Kidney capillary endothelial cell (primary cell): ENCODE data around the gene FUT9.

ENCODE experiments used
- DNase-seq: peaks from one replicate; pipeline ENCODE4 v3.0.0-alpha.2; 2018; ENCODE audit warnings: low spot score

FUT9 gene

GRCh38 chr6:96015518-96016333 lies at the start of gene FUT9:
TSS of gene FUT9 (plus strand) at chr6:96015974. CDS start at chr6:96203156, 187,182 bp downstream.
- no peak for DNase-seq

- DNase-seq: no peak
Measured at GRCh38 chr6:95967594-95967993, 48.2 kb upstream of the FUT9 start.

- no peak for DNase-seq
Measured at GRCh38 chr6:95973976-95974375, 41.8 kb upstream of the FUT9 start.

GRCh38 chr6:95978230-95978629 lies 37.5 kb upstream of the FUT9 start:
- no peak for DNase-seq

- no peak for DNase-seq
Measured at GRCh38 chr6:95991906-95992305, 23.9 kb upstream of the FUT9 start.

GRCh38 chr6:95994151-95994550 lies 21.6 kb upstream of the FUT9 start:
- no peak for DNase-seq

GRCh38 chr6:95998133-95998532 lies 17.6 kb upstream of the FUT9 start:
- DNase-seq: no peak

- no peak for DNase-seq
Measured at GRCh38 chr6:96001891-96002575, 13.7 kb upstream of the FUT9 start.

- no peak for DNase-seq
Measured at GRCh38 chr6:96002576-96002910, 13.2 kb upstream of the FUT9 start.

- no peak for DNase-seq
Measured at GRCh38 chr6:96002912-96003311, 12.9 kb upstream of the FUT9 start.

GRCh38 chr6:96007663-96008062 lies 8.1 kb upstream of the FUT9 start:
- no peak for DNase-seq

- no peak for DNase-seq
Measured at GRCh38 chr6:96013531-96013930, 2.2 kb upstream of the FUT9 start.

- no peak for DNase-seq
Measured at GRCh38 chr6:96014846-96015517, 792 bp upstream of the FUT9 start.

GRCh38 chr6:96016334-96017069 lies 728 bp downstream of the FUT9 start:
- no peak for DNase-seq

- DNase-seq: no peak
Measured at GRCh38 chr6:96017070-96017359, 1.2 kb downstream of the FUT9 start.

- no peak for DNase-seq
Measured at GRCh38 chr6:96022225-96022624, 6.5 kb downstream of the FUT9 start.

GRCh38 chr6:96032661-96033060 lies 16.9 kb downstream of the FUT9 start:
- DNase-seq: no peak

- DNase-seq: no peak
Measured at GRCh38 chr6:96051555-96051954, 35.8 kb downstream of the FUT9 start.

- DNase-seq: no peak
Measured at GRCh38 chr6:96058082-96058481, 42.3 kb downstream of the FUT9 start.

GRCh38 chr6:96059586-96059985 lies 43.8 kb downstream of the FUT9 start:
- DNase-seq: no peak

GRCh38 chr6:96060249-96060648 lies 44.5 kb downstream of the FUT9 start:
- no peak for DNase-seq

- no peak for DNase-seq
Measured at GRCh38 chr6:96065213-96065612, 49.4 kb downstream of the FUT9 start.

GRCh38 chr6:96066376-96066775 lies 50.6 kb downstream of the FUT9 start:
- DNase-seq: no peak
